Upper lobe of right lung (tissue), 1 donor: ENCODE data around the gene FRYL. TPM values are rescaled to one million over a fixed set of nuclear protein-coding genes. Genes with fewer than 3 reads are reported as not detected.
"Not testable (repeated sequence)": the region's sequence is repeated elsewhere in the genome, so short reads cannot be mapped to it uniquely, and the experiment has no call there.

Source experiments
- ATAC-seq: fragments of 200-7000 bp; cut with Tn5 transposase; one replicate; pipeline ENCODE4 v1.9.1; 2020; ENCODE audit warnings: mild to moderate bottlenecking, moderate library complexity
- DNase-seq: peaks from one replicate; pipeline ENCODE4 v3.0.0-alpha.2; 2020
- H3K27ac ChIP-seq: fragments of 200-600 bp; one replicate; pipeline ENCODE4 v1.8.0; 2022
- H3K27me3 ChIP-seq: fragments of 200-600 bp; one replicate; pipeline ENCODE4 v1.8.0; 2022; ENCODE audit warnings: mild to moderate bottlenecking
- H3K36me3 ChIP-seq: fragments of 200-600 bp; one replicate; pipeline ENCODE4 v1.8.0; 2022
- H3K4me1 ChIP-seq: fragments of 200-600 bp; one replicate; pipeline ENCODE4 v1.8.0; 2022
- H3K4me3 ChIP-seq: fragments of 200-600 bp; one replicate; pipeline ENCODE4 v1.8.0; 2022; ENCODE audit warnings: mild to moderate bottlenecking
- H3K9me3 ChIP-seq: fragments of 200-600 bp; one replicate; pipeline ENCODE4 v1.8.0; 2022
- intact Hi-C: fragments of 100-400 bp; cut with DNase I; formaldehyde crosslinking; loops from one replicate; pipeline ENCODE4 v1.11.0; 2022
- total RNA-seq: library from RNA; stranded (reverse); fragmentation: NEBNext Ultra II Directional; extraction: Animal tissue kit (Norgen Biotek cat#: 25700); gene quantifications from one replicate; pipeline ENCODE4 v1.2.1, GENCODE V29; 2021
- TF ChIP-seq, protein P1 (sequence below): fragments of 200-600 bp; IDR thresholded peaks from one replicate; pipeline ENCODE4 v1.8.0; 2022; ENCODE audit warnings: antibody characterized with exemption
- donor health status: DM: no; HTN: yes; CAD: no; lungs with severe emphysema.

Gene FRYL
- total RNA-seq, 1 donor from 2014 or later, result 71.9 TPM

- Histone ChIP-seq H3K4me1 (no peaks in the 10 kb centered on the region), H3K36me3 (no peaks in the 10 kb centered on the region), H3K4me3 (no peak overlapping the region), H3K9me3 (no peaks in the 10 kb centered on the region), H3K27me3 (no peaks in the 10 kb centered on the region), H3K27ac (no peak overlapping the region)
- DNase-seq, result no peak
- TF ChIP-seq, protein P1, sequence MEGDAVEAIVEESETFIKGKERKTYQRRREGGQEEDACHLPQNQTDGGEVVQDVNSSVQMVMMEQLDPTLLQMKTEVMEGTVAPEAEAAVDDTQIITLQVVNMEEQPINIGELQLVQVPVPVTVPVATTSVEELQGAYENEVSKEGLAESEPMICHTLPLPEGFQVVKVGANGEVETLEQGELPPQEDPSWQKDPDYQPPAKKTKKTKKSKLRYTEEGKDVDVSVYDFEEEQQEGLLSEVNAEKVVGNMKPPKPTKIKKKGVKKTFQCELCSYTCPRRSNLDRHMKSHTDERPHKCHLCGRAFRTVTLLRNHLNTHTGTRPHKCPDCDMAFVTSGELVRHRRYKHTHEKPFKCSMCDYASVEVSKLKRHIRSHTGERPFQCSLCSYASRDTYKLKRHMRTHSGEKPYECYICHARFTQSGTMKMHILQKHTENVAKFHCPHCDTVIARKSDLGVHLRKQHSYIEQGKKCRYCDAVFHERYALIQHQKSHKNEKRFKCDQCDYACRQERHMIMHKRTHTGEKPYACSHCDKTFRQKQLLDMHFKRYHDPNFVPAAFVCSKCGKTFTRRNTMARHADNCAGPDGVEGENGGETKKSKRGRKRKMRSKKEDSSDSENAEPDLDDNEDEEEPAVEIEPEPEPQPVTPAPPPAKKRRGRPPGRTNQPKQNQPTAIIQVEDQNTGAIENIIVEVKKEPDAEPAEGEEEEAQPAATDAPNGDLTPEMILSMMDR, result no peak
- intact Hi-C loops, result no loop called here
- ATAC-seq, result no peak
These were observed 325.5 kb downstream of the FRYL start for GRCh38 chr4:48454591-48454990.

DNA sequence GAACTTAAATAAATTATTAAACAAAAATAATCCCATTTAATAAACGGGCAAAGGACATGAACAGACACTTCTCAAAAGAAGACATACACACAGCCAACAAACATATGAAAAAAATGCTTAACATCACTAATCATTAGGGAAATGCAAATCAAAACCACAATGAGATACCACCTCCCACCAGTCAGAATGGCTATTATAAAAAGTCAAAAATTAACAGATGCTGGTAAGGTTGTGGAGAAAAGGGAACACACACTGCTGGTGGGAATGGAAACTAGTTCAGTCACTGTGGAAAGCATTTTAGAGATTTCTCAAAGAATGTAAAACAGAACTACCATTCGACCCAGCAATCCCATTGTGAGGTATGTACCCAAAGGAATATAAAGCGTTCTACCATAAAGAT lies 328.4 kb downstream of the FRYL start:
- H3K36me3 ChIP-seq, H3K4me3 ChIP-seq, H3K27me3 ChIP-seq, DNase-seq, intact Hi-C loops, H3K4me1 ChIP-seq, H3K9me3 ChIP-seq, H3K27ac ChIP-seq, ATAC-seq: not testable (repeated sequence)

DNA sequence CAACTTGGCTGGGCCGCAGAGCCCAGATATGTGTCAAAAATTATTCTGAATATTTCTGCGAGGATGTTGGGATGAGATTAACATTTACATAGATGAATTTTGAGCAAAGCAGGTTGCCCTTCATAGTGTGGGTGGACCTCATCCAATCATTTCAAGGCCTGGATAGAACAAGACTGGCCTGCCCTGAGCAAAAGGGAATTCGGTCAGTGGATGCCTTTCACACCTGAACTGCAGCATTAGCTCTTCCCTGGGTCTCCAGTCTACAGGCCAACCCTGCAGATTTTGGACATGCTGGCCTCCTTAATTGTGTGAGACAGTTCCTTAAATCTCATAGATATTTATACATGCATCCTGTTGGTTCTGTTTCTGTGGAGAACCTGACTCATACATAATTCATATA lies 329.3 kb downstream of the FRYL start:
- H3K9me3 ChIP-seq, result no peaks in the 10 kb centered on the region
- H3K27ac ChIP-seq, result no peak overlapping the region
- no peak for DNase-seq
- H3K36me3 ChIP-seq, result no peaks in the 10 kb centered on the region
- TF ChIP-seq, protein P1, result no peak
- no peaks in the 10 kb centered on the region for H3K27me3 ChIP-seq
- no peaks in the 10 kb centered on the region for H3K4me1 ChIP-seq
- ATAC-seq, result no peak
- intact Hi-C loops, result no loop called here
- no peak overlapping the region for H3K4me3 ChIP-seq

GRCh38 chr4:48449151-48449550 lies 330.9 kb downstream of the FRYL start:
- no peaks in the 10 kb centered on the region for H3K4me1 ChIP-seq
- no peaks in the 10 kb centered on the region for H3K36me3 ChIP-seq
- no peak overlapping the region for H3K4me3 ChIP-seq
- ATAC-seq, result no peak
- H3K9me3 ChIP-seq, result no peaks in the 10 kb centered on the region
- no peak overlapping the region for H3K27ac ChIP-seq
- TF ChIP-seq, protein P1, result no peak
- no peaks in the 10 kb centered on the region for H3K27me3 ChIP-seq
- DNase-seq, result no peak
- intact Hi-C loops, result no loop called here

Other genes with a start within 250 kb of the FRYL start
- 101 TPM for gene OCIAD1, start 50.8 kb upstream of the FRYL start, total RNA-seq
- 30.6 TPM for gene OCIAD2, start 126.5 kb upstream of the FRYL start, total RNA-seq
- not detected for gene CWH43, start 206.0 kb upstream of the FRYL start, total RNA-seq